Activated CD4-positive, alpha-beta T cell treated with anti-CD3 and anti-CD28 coated beads for 48 hours (primary cell): ENCODE results near the gene APOL3.
"Not testable (repeated sequence)": the region's sequence is repeated elsewhere in the genome, so short reads cannot be mapped to it uniquely, and the experiment has no call there.

Experiments
- DNase-seq: peaks from one replicate; pipeline ENCODE4 v3.0.0-alpha.2; 2020

The APOL3 gene

DNA sequence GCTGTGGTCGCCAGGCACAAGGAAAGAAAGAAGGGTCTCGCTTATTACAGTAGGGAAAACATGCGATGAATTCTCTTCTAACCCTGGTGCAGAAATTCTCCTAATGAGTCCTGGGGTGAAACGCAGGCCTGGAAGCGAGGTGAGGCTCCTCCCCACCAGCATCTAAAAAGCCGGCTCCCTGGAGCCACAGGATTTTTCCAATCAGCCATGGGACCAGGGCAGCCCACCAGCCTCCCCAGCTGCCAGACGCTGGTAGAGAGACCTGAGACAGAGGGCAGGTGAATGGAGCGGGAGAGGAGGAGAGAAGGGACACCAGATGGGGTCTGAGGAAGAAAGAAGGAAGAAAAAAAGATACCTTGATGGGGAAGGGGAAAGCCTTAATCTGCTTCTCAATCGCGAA, 28.6 kb downstream of the APOL3 start:
- DNase-seq, result no peak

DNA sequence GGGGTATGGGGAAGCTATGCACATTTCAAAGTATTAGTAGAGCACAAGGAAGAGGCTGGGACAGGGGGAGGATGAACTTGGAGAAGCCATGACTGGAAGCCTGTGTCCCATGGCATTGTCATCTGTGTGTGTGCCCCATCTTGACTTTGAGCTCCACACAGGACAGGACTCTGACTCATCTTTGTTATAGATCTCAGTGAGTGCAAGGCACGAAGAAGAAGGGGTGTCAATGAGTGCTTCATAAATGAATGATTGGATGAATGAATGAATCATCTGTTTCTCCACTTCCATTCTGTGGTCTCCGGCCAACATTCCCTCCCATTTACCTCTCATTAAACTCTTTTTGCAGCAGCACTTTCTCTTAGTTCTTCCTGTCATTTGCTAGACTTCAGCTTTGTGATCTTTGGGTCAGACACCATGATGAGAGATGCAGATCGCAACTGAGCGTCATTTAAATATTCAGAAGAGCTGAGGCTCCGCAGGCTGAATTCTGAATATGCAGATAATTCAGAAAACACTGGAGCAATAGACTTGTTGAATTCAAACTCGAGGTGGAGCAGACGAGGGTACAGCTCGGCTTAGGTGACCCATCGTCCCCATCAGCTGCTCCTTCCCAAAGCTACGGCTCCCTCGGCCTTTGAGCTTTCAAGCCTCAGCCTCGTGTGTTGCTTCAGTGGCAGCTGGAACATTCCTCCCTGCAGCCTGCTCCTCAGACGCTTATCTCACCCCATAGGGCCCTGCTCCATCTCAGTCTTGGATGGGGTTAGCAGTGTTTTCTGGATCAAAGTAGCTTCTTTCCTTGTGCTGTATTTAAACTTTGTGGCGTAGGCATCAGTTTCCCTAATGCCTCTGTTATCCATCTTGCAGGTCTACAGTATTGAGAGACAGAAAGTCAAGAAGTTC, 30.8 kb downstream of the APOL3 start:
- no peak for DNase-seq

DNA sequence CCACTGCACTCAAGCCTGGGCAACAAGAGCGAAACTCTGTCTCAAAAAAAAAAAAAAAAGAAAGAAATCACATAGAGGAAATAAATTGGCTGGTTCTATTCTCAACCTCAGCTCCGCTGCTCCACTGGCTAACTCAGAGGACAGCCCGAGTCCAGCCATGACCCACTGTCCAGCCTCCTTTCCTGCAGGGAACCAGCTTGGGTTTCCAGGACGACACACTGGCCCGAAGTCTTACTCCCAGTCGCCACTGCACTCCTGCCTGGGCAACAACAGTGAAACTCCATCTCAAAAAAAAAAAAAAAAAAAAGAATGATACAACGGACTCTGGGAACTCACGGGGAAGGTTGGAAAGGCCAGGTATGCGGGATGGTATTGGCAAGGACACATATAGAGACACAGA, 31.5 kb downstream of the APOL3 start:
- DNase-seq, result no peak

DNA sequence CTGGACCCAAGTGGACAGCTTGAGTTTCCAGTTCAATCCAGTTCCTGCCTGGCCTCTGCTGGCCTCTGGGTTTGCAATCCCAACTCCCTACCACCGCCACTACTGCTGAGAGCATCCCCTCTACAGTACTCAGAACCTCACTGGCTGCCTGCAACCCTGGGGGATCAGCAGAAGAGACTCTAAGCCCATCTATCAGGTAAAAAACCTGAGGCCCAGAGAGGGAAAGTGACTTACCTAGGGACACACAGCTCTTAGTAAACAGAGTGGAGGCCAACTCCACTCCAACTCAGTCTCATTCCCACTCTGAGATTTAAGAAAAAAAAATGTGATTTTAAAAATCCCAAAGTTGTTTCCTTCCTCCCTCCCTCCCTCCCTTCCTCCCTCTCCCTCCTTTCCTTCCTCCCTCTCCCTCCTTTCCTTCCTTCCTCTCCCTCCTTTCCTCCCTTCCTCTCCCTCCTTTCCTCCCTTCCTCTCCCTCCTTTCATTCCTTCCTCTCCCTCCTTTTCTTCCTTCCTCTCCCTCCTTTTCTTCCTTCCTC, 34.5 kb downstream of the APOL3 start:
- DNase-seq, result no peak

DNA sequence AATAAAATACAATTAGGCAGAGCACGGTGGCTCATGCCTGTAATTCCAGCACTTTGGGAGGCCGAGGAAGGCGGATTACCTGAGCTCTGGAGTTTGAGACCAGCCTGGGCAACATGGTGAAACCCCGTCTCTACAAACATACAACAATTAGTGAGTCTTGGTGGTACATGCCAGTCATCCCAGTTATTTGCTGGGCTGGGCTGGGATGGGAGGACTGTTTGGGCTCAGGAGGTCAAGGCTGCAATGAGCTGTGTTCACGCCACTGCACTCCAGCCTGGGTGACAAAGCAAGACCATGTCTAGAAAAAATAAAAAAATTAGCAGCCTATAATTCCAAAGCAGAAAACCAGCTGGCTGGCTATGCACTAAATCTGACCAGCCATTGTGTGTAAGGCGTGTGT, 35.1 kb downstream of the APOL3 start:
- DNase-seq, result no peak

DNA sequence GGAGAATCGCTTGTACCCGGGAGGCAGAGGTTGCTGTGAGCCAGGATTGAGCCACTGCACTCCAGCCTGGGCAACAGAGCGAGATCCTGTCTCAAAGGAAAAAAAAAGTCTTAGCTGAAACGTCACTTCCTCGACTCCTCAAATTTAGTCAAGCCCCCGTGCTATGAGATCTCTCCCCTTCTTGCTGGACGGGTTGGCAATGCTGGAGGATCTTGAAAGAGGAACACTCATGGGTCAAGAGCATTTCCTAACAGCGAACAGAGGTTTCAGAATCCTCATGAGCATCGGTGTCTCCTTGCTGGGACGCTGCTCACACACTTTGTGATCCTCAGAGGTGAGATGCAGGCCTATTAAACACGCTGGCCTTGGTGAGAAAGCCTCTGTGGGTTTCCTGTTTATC, 35.9 kb downstream of the APOL3 start:
- DNase-seq, result no peak

DNA sequence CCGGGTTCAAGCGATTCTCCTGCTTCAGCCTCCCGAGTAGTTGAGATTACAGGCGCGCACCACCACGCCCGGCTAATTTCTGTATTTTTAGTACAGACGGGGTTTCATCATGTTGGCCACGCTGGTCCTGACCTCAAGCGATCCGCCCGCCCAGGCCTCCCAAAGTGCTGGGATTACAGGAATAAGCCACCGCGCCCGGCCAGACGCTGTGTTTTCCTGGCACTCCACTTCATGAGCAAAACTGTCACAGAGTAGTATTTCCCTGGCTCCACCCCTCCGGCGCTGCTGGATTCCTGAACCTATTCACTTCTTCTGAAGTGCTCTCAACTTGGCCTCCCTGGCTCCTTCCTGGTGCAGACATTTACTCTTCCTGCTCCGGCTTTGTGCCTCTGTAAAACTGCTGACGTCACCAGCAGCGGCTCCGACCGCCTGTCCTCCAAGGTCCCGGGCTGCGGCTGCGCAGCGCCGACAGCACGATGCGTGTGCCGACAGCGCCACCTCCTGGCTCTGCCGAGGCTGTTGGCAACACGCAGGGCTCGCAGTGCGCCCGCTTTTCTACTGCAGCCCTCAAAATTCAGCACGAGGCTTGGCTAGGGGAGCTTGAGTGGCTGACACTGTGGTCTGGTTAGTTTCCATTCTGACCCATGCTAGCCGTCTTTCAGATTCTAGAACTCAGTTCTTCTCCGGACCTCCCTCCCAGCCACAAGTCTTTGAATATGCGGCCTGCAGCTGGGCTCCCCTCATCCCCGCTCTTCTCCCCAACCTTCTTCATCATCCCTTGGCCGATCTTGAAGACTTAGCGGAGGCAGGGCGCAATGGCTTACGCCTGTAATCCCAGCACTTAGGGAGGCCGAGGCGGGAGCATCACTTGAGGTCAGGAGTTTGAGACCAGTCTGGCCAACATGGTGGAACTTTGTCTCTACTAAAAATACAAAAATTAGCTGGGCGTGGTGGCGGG, 36.6 kb downstream of the APOL3 start:
- DNase-seq, result peak; percentile 95

DNA sequence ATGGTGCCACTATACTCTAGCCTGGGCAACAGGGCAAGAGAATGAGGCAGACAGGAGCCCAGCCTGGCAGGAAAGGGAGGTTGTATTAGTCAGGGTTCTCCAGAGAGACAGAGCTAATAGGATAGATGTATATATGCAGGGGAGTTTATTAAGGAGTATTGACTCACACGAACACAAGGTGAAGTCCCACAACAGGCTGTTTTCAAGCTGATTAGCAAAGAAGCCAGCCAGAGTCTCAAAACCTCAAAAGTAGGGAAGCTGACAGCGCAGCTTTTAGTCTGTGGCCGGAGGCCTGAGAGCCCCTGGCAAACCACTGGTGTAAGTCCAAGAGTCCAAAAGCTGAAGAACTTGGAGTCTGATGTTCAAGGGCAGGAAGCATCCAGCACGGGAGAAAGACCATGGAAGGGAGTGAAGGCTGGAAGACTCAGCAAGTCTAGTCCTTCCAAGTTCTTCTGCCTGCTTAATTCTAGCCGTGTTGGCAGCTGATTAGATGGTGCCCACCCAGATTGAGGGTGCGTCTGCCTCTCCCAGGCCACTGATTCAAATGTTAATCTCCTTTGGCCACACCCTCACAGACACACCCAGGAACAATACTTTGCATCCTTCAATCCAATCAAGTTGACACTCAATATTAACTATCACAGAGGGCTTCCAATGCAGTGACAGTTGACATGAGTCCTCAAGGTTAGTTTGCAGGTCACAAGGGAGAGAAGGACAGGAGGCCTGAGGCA, 39.8 kb downstream of the APOL3 start:
- DNase-seq, result not testable (repeated sequence)

DNA sequence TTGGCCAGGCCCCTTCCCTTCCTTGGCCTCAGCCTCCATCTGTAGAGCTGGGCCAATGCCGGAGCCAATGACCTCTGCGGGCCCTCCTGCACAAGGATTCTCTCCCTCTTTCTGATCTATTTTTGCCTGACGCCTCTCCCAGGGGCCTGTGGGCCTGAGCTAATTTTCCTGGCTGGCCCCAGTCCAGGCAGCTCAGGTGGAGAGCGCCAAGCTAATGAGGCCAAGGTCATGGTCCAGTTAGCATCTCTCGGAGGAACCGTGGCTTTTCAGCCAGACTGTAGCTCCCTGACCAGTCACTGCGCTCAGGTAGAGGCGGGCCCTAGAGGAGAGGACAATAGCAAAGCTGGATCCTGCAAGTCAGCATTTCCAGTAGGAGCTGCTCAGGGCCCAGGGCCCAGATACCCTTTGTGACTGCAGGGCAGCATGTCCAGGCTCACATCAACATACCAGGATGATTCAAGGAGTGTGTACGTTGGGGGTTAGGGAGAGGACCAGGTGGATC, 43.5 kb downstream of the APOL3 start:
- no peak for DNase-seq

DNA sequence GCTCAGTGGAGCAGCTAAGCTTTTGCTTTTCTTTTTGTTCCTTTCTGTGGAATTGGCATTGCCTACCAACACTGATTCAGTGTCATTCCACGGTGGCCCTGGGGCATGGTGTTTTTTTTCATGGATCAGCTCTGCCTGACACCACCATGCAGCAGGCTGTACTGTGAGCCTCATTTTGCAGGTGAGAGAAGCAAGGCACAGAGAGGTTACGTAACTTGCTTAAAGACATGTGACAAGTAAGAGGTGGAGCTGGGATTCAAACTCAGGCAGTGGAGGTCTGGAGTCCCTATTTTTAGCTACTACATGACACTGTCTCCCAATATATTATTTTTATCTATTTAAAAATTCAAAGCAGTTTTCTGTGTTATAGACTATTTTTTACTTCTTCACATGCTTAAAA, 44.4 kb downstream of the APOL3 start:
- DNase-seq, result no peak

DNA sequence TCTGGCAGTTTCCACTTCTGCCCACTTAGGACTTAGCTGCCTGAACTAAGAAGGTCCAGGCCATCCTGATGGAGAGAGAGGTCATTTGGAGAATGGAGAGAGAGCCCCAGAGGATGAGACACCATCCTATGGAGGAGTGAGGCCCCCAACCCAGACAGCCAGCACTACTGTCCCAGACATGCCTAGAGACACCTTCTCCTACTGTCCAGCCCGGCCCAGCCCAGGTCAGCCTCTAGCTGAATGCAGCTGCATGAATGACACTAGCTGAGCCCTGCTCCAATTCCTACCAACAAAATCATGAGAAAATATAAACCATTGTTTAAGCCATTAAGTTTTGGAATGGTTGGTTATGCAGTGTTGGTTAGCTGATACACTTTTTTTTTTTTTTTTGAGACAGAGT, 47.4 kb downstream of the APOL3 start:
- DNase-seq, result no peak

DNA sequence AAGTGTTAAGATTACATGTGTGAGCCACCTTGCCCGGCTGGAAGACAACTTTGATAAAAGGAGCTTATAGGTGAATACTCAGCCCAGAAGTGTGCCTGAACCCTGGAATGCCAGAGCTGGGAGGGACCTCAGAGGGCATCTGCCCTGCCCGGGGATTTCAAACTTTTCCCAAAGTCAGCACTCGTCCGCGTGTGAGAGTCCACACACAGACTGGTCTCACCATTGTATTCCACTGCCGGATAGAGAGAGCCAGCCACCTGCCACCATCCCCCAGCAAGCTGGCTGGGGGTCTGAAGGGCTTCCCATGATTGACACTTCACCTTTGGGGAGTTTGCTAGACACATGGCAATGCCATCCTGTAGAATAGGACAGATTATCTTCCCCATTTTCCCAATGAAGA, 49.2 kb downstream of the APOL3 start:
- no peak for DNase-seq

DNA sequence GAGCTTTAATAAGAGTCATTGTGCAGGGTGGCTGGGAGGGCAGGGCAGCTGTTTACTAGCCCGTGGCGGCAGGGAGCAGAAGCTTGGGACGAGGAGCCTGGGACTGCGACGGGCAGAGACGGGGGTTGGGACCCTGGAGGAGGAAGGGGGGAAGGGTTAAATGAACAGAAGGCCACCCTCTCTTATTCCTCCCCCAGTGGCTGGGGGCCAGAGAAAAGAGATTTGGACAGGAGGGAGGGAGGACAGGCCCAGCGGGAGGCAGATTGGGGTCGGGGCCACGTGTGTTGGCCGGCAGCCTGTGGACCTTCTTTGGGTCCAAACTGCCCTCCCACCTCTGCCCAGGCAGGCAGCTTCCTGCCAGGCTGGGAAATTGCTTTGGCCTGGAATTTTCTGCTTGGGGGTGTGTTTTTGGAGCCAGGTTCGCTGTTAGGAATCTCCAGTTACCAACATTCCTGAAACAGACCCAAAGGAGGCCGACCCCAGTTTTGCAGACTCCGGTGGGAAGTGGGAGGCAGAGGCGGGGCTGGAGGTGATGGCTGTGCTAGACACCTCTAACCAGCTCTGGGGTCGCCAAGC, 50.2 kb downstream of the APOL3 start:
- DNase-seq, result no peak

DNA sequence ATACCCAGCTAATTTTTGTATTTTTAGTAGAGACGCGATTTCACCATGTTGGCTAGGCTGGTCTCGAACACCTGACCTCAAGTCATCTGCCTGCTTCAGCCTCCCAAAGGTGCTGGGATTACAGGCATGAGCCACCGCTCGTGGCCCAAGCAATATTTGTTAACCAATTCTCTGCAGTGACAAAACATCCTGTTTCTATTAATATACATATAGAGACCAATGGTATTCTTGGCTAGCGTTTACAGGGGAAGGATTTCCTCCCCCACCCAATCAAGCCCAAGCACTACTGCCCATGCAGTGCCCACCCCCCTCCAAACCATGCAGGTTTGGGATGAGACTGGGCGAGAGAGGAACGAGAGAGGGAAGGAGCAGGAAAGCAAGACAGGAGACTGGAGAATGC, 53.1 kb downstream of the APOL3 start:
- DNase-seq, result no peak

DNA sequence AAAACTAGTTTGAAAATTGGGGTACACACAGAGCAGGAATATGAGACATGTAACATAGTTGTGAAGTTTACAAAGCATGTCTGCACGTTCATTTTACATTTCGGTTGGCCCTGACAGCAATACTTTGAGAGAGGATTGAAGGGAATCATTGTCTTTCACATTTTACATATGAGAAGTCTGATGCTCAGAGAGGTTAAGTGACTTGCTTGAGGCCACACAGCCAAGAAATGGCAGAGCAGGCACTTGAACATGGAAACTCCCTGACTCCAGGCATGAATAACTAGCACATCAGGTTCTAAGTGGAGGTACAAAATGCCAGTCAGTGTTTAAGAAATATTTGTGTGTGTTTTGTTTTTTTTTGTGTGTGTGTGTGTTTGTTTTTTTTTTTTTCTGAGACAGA, 53.6 kb downstream of the APOL3 start:
- DNase-seq, result no peak

DNA sequence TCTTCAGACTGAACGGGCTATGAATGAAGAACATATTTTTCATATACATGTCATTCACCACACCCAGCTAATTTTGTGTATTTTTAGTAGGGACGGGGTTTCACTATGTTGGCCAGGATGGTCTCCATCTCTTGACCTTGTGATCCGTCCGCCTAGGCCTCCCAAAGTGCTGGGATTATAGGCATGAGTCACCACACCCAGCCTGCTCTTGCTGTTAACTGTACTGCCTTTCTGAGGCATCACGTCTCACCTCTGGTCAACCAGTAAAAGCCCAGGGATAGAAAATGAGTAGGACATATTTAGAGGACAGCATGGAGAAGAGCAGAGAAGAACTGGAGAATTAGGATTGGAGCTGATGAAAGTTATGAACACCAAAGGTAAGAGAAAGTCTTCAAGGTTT, 55.6 kb downstream of the APOL3 start:
- DNase-seq, result no peak

DNA sequence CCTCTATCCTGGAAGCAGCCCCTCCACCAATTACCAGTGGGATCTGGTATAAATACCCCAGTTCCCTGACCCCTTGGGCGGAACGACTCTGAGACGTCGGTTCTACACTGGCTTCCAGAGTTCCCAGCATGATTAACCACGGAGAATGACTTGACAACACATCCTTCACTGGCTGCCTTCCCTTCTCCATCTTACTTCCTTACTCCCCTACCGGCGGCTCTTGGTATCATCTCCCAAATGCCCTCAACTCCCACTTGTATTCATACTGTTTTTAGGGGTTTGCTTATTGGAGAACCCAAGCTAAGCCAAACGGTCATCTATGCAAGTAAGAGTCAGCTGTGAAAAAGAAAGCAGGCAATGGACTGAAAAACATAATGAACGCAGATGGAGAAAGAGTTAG, 56.1 kb downstream of the APOL3 start:
- no peak for DNase-seq

DNA sequence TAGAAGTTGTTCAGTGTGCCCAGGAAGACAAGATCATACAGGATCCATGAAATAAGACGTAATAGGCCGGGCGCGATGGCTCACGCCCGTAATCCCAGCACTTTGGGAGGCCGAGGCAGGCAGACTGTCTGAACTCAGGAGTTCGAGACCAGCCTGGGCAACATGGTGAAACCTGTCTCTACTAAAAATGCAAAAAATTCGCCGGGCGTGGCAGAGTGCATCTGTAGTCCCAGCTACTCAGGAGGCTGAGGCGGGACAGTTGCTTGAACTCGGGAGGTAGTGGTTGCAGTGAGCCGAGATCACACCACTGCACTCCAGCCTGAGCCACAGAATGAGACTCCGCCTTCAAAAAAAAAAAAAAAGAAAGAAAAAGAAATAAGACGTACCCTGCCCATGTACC, 56.7 kb downstream of the APOL3 start:
- DNase-seq, result no peak

DNA sequence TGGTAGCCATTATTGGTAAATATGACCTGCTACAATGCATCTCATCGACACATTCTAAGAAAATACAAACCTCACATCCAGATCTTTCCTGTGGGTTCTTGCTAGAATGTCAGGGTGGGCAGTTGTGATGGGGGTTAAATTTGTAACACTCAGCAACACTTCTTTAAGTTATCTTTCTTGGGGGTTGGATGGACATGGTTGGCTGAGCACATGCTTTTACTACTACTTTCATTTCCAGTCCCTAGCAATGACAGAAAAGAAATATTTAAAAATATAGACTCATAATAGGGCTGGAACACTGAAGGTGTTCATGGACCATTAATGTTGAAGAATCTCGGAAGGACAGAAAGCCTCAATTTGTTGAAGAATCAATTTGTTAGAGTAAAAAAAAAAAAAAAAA, 57.6 kb downstream of the APOL3 start:
- DNase-seq, result no peak

DNA sequence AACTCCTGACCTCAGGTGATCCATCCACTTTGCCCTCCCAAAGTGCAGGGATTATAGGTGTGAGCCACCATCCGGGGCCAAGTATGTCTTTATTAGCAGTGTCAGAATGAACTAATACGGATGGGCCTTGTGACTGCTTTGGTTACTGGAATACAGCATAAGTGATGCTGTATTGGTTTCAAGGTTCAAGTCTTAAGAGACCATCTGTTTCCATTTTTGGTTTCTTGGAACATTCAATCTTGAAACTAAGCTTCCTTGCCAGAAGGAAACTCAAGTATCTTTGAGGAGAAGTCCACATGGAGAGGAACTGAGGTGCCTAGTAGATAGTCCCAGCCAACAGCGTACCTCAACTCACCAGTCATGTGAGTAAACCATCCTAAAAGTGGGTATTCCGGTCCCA, 58.8 kb downstream of the APOL3 start:
- no peak for DNase-seq

DNA sequence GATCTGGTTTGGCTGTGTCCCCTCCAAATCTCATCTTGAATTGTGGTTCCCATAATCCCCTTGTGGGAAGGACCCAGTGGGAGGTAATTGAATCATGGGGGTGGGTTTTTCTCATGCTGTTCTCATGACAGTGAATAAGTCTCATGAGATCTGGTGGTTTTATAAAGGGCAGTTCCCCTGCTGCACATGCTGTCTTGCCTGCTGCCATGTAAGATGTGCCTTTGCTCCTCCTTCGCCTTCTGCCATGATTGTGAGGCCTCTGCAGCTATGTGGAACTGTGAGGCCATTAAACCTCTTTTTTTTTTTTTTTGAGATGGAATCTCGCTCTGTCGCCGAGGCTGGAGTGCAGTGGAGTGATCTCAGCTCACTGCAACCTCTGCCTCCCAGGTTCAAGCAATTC, 59.6 kb downstream of the APOL3 start:
- DNase-seq, result not testable (repeated sequence)

DNA sequence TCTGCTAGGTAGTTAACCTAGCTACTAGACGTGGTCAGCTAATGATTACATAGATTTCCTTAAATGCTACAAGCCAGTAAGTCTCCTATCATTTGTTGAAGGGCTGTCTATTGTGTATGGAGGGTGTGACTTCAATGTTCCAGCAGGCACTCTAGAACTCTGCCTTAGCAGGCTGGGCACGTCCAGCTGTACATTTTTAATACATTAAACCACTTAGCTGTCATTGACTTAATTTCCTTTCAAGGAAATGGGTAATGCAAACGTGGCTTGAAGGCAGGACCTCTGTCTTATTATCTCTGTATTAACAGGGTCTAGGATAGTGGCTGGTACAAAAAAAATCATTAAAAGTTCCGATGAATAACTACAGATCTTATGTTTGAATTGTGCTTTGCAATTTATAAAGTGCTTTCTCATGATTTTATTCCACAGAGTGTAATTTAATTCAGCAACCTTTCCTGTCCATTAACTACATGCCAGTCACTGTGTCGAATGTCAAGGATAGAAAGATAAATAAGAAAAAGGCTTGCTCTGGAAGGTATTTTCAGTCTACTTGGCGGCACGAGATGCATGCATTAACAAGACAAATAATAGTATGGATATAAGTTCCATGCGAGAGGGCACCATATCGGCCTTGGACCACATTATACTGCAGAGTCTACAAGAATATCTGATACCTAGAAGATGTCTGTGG, 60.3 kb downstream of the APOL3 start:
- DNase-seq, result no peak
